Skeletal muscle tissue (tissue), 5 donors: ENCODE data around the gene MYH10. TPM values are rescaled to one million over a fixed set of nuclear protein-coding genes. Genes with fewer than 3 reads are reported as not detected.

Experiments
- H3K27ac ChIP-seq: one replicate; pipeline ENCODE4 v1.7.0; 2013; ENCODE audit warnings: mild to moderate bottlenecking, low read depth, low read length, inconsistent platforms
- H3K27me3 ChIP-seq, 3 donors: one replicate each; pipeline ENCODE4 v1.7.0; 2013; ENCODE audit warnings: low read length in 3 of 3; ENCODE audit not compliant: control insufficient read depth in 3 of 3, insufficient read depth in 3 of 3
- H3K36me3 ChIP-seq, 3 donors: one replicate each; pipeline ENCODE4 v1.7.0; 2013; ENCODE audit warnings: low read length in 3 of 3; ENCODE audit not compliant: control insufficient read depth in 3 of 3, insufficient read depth in 3 of 3
- H3K4me1 ChIP-seq, 3 donors: one replicate each; pipeline ENCODE4 v1.7.0; 2013; ENCODE audit warnings: low read length in 3 of 3, mild to moderate bottlenecking in 3 of 3; ENCODE audit not compliant: control insufficient read depth in 3 of 3, insufficient read depth in 3 of 3
- H3K4me3 ChIP-seq, 3 donors: one replicate each; pipeline ENCODE4 v1.7.0; 2013; ENCODE audit warnings: low read length in 3 of 3
- H3K9ac ChIP-seq, 3 donors: one replicate each; pipeline ENCODE4 v1.7.0; 2013; ENCODE audit warnings: low read length in 3 of 3, mild to moderate bottlenecking in 3 of 3, moderate library complexity in 2 of 3, low read depth in 1 of 3
- H3K9me3 ChIP-seq, 3 donors: one replicate each; pipeline ENCODE4 v1.7.0; 2013; ENCODE audit warnings: low read length in 3 of 3; ENCODE audit not compliant: control insufficient read depth in 3 of 3
- small RNA-seq: library from RNA; depleted of rRNA; stranded (forward); fragments of <200 nt; gene quantifications from one replicate; pipeline ENCODE3, GENCODE V24; 2014
- total RNA-seq: library from RNA; depleted of rRNA; stranded (reverse); fragments of >200 nt; gene quantifications from one replicate; pipeline ENCODE4 v1.2.3, GENCODE V29; 2014
- donor health status: Osteomylitis.

MYH10 gene
- total RNA-seq, 1 donor from 2014 or later: 72.0 TPM

- Histone ChIP-seq H3K4me1 (peaks cover 5 to 16% (median 15%) of the 10 kb centered on the region in 3 donors), H3K27me3 (no peaks in the 10 kb centered on the region), H3K4me3 (peak overlapping the region; percentile 66 to 94 (median 92)), H3K9ac (peak overlapping the region; percentile 94 to 100 (median 97)), H3K27ac (peak overlapping the region; percentile 100), H3K9me3 (no peaks in the 10 kb centered on the region), H3K36me3 (peaks cover 0 to 3% (median 2%) of the 10 kb centered on the region in 3 donors)
Measured at GRCh38 chr17:8436844-8437171, 193.7 kb downstream of the MYH10 start.

- Histone ChIP-seq H3K4me1 (peaks cover 5 to 16% (median 13%) of the 10 kb centered on the region in 3 donors), H3K9me3 (no peaks in the 10 kb centered on the region), H3K27me3 (no peaks in the 10 kb centered on the region), H3K4me3 (peak overlapping the region; percentile 66 to 94 (median 92)), H3K9ac (peak overlapping the region; percentile 94 to 100 (median 97)), H3K36me3 (peaks cover 0 to 3% (median 2%) of the 10 kb centered on the region in 3 donors), H3K27ac (peak overlapping the region; percentile 100)
Measured at GRCh38 chr17:8436169-8436843, 194.2 kb downstream of the MYH10 start.

GRCh38 chr17:8435245-8436168, 195.0 kb downstream of the MYH10 start, which contains the start of gene NDEL1:
TSS of gene NDEL1 (plus strand) at chr17:8435884. CDS start at chr17:8444272, 8,388 bp downstream.
- peak within 1 kb of the TSS; percentile 100 for H3K27ac ChIP-seq
- peaks cover 7 to 16% (median 13%) of the 10 kb centered on the region in 3 donors for H3K4me1 ChIP-seq
- peak within 1 kb of the TSS; percentile 96 to 100 (median 97) for H3K9ac ChIP-seq

GRCh38 chr17:8430966-8431365, 199.6 kb downstream of the MYH10 start:
- Histone ChIP-seq H3K9me3 (no peaks in the 10 kb centered on the region), H3K36me3 (no peaks in the 10 kb centered on the region), H3K4me1 (peaks cover 3 to 5% (median 5%) of the 10 kb centered on the region in 3 donors), H3K9ac (no peak overlapping the region), H3K4me3 (no peak overlapping the region), H3K27me3 (no peaks in the 10 kb centered on the region), H3K27ac (no peak overlapping the region)

More at GRCh38 chr17:8435245-8436168, 195.0 kb downstream of the MYH10 start, which contains the start of gene NDEL1:
- no peaks in the 10 kb centered on the region for H3K9me3 ChIP-seq
- peaks cover 0 to 3% (median 2%) of the 10 kb centered on the region in 3 donors for H3K36me3 ChIP-seq
- no peaks in the 10 kb centered on the region for H3K27me3 ChIP-seq
- peak within 1 kb of the TSS; percentile 88 to 97 (median 92) for H3K4me3 ChIP-seq

GRCh38 chr17:8426802-8427201, 203.7 kb downstream of the MYH10 start:
- H3K9me3 ChIP-seq: no peaks in the 10 kb centered on the region
- H3K4me3 ChIP-seq: no peak overlapping the region
- H3K9ac ChIP-seq: no peak overlapping the region
- no peaks in the 10 kb centered on the region for H3K27me3 ChIP-seq
- H3K36me3 ChIP-seq: no peaks in the 10 kb centered on the region
- peaks cover 0 to 3% (median 0%) of the 10 kb centered on the region in 3 donors for H3K4me1 ChIP-seq
- no peak overlapping the region for H3K27ac ChIP-seq

GRCh38 chr17:8426094-8426720, 204.3 kb downstream of the MYH10 start:
- peaks cover 0 to 1% (median 0%) of the 10 kb centered on the region in 3 donors for H3K4me1 ChIP-seq
- H3K36me3 ChIP-seq: no peaks in the 10 kb centered on the region

More at GRCh38 chr17:8426094-8426720, 204.3 kb downstream of the MYH10 start:
- H3K27ac ChIP-seq: no peak overlapping the region
- H3K27me3 ChIP-seq: no peaks in the 10 kb centered on the region
- H3K9ac ChIP-seq: no peak overlapping the region
- no peak overlapping the region for H3K4me3 ChIP-seq
- H3K9me3 ChIP-seq: no peaks in the 10 kb centered on the region

Small RNA genes within 50 kb of the gene (small RNA-seq; reads per million reads assigned to genes)
- gene RNU7-43P: not detected

Other genes with a start within 250 kb of the MYH10 start
- 4,040 TPM for gene RPL26, start 247.5 kb downstream of the MYH10 start, total RNA-seq
- gene RNF222, start 232.9 kb downstream of the MYH10 start, total RNA-seq: not detected
- gene NDEL1, start 194.8 kb downstream of the MYH10 start, total RNA-seq: 32.4 TPM
- gene CCDC42, start 114.1 kb upstream of the MYH10 start, total RNA-seq: not detected
- gene SPDYE4, start 127.8 kb upstream of the MYH10 start, total RNA-seq: not detected
- under 0.01 TPM for gene MFSD6L, start 168.6 kb upstream of the MYH10 start, total RNA-seq
- 0.52 TPM for gene PIK3R6, start 236.9 kb upstream of the MYH10 start, total RNA-seq